CD4-positive, alpha-beta T cell treated with Interferon gamma for 1 hour (primary cell): Measurements from ENCODE around the gene DAPK1.

Experiments
- DNase-seq: peaks from one replicate; pipeline ENCODE4 v3.0.0-alpha.2; 2020

Gene DAPK1

DNA sequence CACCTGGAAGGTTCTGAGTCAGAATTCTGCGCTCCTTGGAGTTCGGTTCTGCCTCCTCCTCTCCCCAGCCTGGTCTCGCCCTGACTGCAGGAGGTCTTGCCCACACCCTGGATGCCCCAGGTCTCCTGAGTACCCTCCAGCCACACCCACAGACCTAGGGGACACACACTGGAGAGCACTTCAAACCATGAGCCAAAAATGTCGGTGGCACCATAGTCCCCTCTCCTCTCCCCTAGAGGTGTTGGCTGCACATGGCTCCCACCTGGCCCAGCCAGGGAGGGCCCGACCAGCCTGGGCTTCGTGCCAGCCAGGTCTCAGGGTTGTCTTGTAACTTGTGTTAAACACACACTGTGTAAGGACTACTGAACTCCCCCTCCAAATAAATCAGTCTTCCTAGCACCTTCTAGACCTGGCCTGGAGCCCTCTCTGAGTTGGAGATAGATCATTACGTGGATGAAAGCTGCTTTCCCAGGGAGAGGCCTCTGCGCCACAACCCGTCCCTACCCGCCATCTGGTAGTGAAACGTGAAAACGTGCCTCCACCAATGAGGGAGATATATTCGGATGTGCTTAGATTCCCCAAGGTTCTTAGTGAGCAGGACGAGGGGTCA is 178.3 kb downstream of the DAPK1 start:
- no peak for DNase-seq

DNA sequence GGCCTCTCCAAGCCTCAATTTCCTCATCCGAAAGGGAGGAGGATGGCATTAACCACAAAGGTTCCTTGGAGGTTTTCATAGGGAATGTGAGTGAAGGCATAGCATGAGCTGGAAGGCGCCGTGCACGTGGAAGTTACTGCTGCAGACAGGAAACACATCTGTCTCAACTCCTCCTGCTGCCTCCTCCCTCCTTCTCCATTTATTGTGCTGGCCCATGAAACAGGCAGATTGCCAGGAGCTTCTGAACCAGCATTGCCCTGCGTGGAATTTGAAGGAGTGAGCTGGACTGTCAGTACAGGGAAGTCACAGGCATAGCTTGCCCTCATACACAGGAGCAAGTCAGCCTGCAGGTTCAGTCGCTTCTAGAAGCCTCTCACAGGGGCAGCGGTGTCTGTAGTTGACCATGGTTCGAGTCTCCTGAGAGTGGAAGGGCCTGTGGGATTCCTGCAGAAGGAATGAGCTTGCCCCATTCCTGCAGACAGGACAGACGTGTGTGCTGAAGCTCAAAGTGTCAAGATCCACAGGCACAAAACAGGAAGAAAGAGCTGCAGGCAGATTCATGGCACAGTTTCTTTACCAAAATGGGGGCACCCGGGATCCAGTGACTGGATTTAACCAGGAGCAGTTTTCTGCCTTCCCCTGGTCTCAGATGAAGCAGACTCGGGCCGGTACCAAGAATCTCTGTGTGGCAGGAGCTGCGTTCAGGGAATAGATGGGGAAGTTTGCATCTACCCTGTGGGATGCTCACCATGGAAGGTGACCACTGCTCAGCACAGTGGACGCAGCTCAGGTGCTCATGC is 179.5 kb downstream of the DAPK1 start:
- DNase-seq = no peak

DNA sequence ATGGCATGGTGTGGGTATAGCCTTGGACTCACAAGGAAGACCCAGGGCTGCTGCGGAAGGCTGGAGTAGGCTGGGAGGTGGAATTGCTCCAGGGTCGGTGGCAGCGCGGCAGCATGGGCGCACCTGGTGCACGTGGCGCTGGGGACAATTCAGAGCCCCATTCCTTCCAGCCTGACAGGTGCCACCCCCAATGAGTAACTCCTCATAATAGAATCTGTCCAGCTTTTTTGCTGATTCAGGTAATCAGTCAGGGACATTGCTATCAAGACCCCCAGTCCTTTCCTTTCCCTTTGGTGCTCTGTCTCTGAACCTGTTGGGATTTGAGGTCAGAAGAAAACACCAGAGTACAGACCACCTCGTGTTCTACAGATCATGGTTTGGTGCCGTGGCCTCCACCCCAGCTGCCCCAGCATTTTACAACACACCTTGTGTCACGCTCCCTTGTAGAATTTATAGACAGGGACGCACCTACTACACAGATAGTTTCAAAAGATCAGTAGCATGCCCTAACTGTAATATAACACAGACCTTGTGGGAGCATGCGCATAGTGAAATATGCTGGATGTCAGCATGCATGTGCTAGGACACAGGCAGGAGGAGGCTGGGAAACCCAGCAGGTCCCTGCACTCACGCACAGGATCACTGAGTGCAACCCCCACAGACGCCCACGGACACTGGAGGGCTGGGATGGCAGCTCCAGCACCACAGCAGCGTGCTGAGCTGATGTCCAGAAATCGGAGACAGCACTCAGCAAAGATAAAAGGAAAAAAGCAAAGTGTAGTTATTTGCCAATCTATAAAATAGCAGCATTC is 180.3 kb downstream of the DAPK1 start:
- DNase-seq = no peak

DNA sequence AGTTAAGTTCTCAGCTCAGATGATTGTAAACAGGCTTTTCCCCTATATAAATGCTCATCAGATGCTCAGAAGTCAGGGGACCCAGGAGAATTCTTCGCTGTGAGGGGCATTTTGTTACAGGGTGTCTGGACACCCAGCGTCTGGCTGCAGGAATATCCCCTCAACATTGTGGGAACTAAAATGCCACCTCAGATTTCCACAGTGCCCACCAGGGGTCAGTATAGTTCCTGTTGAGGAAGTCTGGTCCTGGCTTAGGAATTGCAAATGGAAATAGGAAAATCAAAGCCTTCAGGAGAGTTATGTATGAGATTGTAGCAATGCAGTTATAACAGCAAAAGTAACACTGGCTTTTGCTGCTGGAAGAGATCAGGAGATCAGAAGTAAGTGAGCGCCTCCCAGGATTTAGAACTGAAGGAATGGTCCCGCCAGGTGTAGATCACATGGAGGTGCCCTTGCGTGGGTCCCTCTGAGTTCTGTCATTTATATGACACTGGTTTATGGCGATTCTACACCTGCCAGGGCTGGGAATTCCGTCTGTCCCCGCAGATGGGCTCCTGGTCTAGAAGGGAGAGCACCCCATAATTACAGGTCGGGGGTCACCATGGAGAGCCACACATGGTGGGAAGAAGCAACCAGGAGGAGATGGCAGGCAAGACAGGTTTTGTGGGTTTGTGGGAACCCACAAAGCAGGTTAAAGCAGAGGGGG is 181.1 kb downstream of the DAPK1 start:
- no peak for DNase-seq

DNA sequence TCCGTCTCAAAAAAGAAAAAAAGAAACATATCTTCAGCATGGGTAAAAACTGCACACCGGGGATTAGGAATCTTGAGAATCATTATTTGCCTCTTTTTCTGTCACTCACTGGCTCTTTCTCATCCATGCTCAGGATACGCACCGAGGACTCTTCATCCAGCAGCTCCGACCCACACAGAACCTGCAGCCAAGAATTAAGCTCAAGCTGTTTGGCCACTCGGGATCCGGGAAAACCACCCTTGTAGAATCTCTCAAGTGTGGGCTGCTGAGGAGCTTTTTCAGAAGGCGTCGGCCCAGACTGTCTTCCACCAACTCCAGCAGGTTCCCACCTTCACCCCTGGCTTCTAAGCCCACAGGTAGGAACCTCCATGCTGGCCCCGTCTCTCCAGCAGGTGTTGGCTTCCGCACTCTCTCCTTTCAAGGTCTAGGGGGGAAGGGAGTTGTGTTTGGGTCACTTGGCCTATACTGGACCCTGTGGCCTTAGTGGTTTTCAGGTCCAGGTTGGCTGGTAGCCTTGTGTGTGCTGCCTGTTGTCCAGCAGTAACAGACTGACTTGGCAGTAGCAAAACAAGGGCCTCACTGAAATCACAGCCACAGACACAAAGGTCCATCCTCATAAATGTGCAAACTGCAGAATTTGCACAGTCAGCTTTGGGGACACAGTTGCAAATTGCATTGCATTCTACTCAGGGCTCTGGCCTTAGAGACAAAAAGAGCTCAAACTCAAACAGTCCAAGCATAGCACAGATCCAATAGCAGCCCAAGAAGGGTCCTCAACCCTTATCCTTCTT is 183.8 kb downstream of the DAPK1 start:
- DNase-seq = no peak

DNA sequence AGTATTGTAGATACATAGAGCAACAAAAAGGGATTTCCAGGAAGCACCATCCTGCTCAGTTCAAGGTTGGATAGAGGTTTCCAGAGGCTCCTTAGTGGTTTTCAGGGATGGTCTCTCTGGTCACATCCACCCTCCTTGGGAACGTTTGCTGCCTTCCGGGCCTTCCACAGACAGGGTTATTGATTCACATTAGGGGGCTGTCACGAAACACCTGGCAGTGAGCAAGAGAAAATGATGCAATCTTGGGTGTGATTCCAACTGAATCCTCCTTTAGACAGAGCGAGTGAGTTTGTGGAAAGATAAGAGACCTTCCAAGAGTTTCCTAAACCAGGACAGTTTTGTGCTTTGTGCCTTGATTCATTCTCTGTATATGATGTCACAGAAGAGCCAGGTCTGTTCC is 184.4 kb downstream of the DAPK1 start:
- no peak for DNase-seq

- no peak for DNase-seq
Measured at GRCh38 chr9:87682618-87683017, 185.0 kb downstream of the DAPK1 start.

- no peak for DNase-seq
Measured at GRCh38 chr9:87683751-87684626, 186.3 kb downstream of the DAPK1 start.

DNA sequence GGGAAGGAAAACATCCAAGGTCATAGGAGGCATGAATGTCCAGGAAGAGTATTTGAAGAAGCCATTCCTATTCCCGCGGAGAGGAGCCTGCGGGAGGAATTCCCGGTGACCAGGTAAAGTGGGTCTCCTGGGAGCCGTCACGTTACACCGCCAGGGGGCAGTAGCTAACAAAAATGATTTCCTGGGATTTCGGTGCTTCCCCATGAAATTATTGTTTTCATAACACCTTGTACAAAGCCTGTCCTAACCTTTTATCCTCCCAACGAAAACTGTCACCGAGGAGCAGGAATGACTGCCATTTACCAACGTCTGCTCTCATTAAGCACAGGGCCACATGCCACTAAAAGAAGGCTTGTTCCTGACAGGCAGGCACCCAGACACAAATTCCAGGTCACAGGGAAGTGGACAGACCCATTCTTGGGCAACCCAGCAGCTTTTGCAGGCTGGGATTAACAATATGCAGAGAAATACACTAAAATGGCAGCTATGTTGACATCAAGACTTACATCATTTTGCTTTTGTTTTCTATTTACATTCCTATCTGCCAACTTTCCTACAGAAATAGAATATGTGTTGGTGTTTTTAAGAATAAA is 187.1 kb downstream of the DAPK1 start:
- DNase-seq = no peak

DNA sequence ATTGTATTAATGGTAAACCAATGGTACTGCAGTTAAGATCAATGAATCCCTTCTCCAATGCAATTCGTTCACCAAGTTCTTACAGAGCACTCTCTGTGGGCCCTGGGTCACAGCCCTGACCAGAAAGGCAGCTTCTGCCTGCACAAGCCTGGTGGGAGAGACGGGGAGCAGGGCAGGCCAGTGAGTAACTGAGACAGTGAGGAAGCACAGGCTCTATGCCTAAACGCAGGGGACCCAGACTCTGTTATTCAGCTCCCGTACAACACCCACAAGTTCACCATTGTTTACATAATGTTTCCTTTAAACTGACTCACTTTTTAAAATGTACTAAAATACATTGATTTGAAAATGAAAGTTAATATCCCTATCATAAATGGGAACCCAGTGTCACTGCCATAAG is 187.8 kb downstream of the DAPK1 start:
- DNase-seq = no peak

- DNase-seq = no peak
Measured at GRCh38 chr9:87685871-87686519, 188.3 kb downstream of the DAPK1 start.

DNA sequence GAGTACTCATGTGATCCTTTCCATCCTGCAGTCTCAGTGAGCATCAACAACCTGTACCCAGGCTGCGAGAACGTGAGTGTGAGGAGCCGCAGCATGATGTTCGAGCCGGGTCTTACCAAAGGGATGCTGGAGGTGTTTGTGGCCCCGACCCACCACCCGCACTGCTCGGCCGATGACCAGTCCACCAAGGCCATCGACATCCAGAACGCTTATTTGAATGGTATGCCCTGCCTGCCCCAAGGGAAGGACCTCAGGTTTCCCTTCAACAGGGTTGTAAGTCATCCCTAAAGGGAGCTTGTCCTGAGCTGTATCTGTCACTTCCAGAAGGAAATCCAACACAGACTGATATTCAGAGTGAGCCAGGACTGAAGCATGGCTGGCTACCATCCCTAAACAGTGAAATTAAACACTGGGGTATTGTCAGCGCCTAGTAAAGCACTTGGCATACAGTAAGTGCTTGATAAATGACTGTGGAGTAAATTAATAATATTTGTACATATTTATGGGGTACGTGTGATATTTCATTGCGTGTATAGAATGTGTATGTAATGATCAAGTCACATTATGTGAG is 188.9 kb downstream of the DAPK1 start:
- DNase-seq = no peak

DNA sequence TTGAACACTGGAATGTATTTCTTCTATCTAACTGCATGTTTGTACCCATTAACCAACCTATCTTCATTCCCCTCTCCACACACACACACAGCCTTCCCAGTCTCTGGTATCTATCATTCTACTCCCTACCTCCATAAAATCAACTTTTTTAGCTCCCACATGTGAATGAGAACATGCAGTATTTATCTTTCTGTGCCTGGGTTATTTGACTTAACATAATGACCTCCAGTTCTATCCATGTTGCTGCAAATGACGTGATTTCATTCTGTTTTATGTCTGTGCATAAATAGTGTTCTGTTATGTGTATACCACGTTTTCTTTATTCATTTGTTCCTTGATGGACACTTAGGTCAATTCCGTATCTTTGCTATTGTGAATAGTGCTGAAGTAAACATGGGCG is 189.5 kb downstream of the DAPK1 start:
- DNase-seq = no peak

- no peak for DNase-seq
Measured at GRCh38 chr9:87694236-87694755, 196.6 kb downstream of the DAPK1 start.

GRCh38 chr9:87695523-87695922 is 197.9 kb downstream of the DAPK1 start:
- no peak for DNase-seq

GRCh38 chr9:87696641-87697040 is 199.0 kb downstream of the DAPK1 start:
- DNase-seq = no peak

- DNase-seq = no peak
Measured at GRCh38 chr9:87698069-87698809, 200.6 kb downstream of the DAPK1 start.

DNA sequence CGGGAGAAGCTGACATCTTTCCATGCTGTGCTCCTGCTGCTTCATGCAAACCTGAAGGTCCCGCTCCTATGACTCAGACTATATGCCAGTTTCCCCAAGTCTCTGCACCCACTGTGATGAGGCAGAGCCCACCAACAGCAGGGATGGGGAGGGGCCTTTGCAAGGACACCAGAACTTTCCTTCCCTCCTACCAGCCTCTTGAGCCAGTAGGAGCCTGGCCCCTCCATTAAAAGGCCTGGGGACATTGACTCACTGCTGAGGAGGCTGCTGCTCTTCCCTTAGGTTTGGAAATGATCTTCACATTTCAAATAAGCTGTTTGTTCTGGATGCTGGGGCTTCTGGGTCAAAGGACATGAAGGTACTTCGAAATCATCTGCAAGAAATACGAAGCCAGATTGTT is 202.2 kb downstream of the DAPK1 start:
- no peak for DNase-seq

DNA sequence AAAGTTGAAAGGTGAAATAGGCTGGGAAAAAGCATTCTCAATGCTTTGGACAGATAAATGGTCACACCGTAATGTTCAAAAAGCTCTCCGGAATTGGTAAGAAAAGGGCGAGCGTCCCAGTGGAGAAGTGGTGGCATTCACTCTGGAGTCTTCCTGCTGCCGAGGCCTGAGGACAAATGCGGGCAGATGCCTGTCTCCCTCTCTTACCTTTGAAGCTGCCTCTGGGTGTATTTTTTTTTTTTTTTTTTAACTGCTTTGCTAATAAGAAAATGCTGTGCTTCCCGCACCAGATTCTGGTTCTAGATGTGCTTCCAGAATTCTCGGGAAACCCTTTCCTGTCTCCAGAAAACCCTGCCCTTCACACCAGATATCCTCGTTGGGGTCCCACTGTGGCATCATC is 203.8 kb downstream of the DAPK1 start:
- DNase-seq = no peak
